Activated CD4-positive, alpha-beta T cell treated with anti-CD3 and anti-CD28 coated beads for 36 hours (primary cell): Measurements from ENCODE around the gene GRHL1. TPM values are rescaled to one million over a fixed set of nuclear protein-coding genes. Genes with fewer than 3 reads are reported as not detected.
A peak's percentile ranks its signal among the peaks of the same experiment; 100 is the strongest.

Experiments used
- ATAC-seq: fragments of 200-7000 bp; cut with Tn5 transposase; one replicate; pipeline ENCODE4 v1.10.0; 2021; ENCODE audit warnings: mild to moderate bottlenecking, moderate library complexity
- CTCF ChIA-PET: fragments of 350-600 bp; sonication (Branson Sonifier 250); formaldehyde crosslinking; loops from one replicate; lab custom pipeline; 2021; ENCODE audit warnings: antibody characterized with exemption; lab: Charles Lee
- POLR2A ChIA-PET: fragments of 350-600 bp; sonication (Branson Sonifier 250); formaldehyde crosslinking; loops from one replicate; lab custom pipeline; 2021; ENCODE audit warnings: antibody characterized with exemption, inconsistent platforms; lab: Charles Lee
- DNase-seq: peaks from one replicate; pipeline ENCODE4 v3.0.0-alpha.2; 2020
- H3K27ac Mint-ChIP-seq: one replicate; pipeline ENCODE4 v1.8.0; 2021; ENCODE audit warnings: mixed read lengths
- H3K27me3 Mint-ChIP-seq: one replicate; pipeline ENCODE4 v1.8.0; 2021; ENCODE audit warnings: mixed read lengths
- H3K36me3 Mint-ChIP-seq: one replicate; pipeline ENCODE4 v1.8.0; 2021; ENCODE audit warnings: low read depth, mixed read lengths
- H3K4me1 Mint-ChIP-seq: one replicate; pipeline ENCODE4 v1.8.0; 2021; ENCODE audit warnings: mixed read lengths
- H3K4me3 Mint-ChIP-seq: one replicate; pipeline ENCODE4 v1.8.0; 2021; ENCODE audit warnings: mild to moderate bottlenecking, moderate library complexity, mixed read lengths
- H3K9me3 Mint-ChIP-seq: one replicate; pipeline ENCODE4 v1.8.0; 2021; ENCODE audit warnings: low read depth, mixed read lengths
- intact Hi-C, 2 experiments: fragments of 100-400 bp; cut with DNase I in 1 of 2; cut with micrococcal nuclease in 1 of 2; formaldehyde crosslinking; loops; one replicate each; pipeline versions ENCODE4 v1.14.2 to v1.15.1; 2022 to 2024; cut with DNase I, micrococcal nuclease
- total RNA-seq, 2 experiments: library from RNA; stranded (reverse); gene quantifications; one replicate each; pipeline ENCODE4 v1.2.3, GENCODE V29; 2021

The GRHL1 gene
- total RNA-seq, 2 experiments from 2014 or later, result 0.27 to 0.53 TPM

DNA sequence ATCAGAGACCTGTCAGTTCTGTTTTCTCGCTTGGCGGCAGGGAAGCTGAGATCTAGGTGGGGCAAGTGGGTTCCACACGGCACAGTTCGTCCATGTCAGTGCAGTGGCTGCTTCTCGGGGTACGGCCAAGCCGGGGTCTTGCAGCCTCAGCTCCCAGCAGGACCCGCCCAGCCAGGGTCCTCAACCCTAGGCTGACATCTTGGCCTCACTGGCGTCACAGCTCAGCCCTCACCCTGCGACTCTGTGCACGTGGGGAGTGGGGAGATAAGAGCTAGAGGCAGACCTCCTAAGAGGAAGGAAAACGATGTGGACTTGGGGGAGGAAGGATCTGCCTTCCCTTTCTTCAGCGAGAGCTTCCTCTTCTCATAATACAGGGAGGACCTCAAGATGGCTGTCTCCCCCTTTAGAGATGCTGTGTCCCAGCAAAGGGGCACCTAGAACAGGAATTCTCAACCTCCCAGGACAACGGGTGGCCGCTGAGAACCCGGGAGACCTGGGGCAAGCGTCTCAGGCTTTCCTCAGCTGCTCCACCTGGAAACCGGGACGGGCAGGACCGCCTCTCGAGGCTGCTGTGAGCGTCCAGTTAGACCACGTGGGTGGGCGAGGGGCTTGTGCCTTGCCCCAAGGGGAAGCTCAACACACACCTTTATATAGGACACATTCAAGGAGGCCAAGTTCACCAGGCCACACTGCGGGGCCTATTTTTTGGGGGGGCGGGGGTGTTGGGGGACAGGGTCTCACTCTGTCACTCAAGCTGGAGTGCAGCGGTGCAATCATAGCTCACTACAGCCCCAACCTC lies 68.3 kb downstream of the GRHL1 start:
- Mint-ChIP-seq H3K27ac (no peak overlapping the region), H3K4me1 (no peaks in the 10 kb centered on the region), H3K36me3 (no peaks in the 10 kb centered on the region), H3K4me3 (no peak overlapping the region), H3K27me3 (no peaks in the 10 kb centered on the region), H3K9me3 (peaks cover 2% of the 10 kb centered on the region)
- ATAC-seq (no peak), DNase-seq (no peak)
- ChIA-PET CTCF (interaction anchor here (0.6 to 0.8 kb wide), 2 partner anchors 30 to 206 kb away, joined by 4 read pairs; no protein-coding TSS in a partner anchor), POLR2A (no interaction called here)
- intact Hi-C loops, result no loop called here

DNA sequence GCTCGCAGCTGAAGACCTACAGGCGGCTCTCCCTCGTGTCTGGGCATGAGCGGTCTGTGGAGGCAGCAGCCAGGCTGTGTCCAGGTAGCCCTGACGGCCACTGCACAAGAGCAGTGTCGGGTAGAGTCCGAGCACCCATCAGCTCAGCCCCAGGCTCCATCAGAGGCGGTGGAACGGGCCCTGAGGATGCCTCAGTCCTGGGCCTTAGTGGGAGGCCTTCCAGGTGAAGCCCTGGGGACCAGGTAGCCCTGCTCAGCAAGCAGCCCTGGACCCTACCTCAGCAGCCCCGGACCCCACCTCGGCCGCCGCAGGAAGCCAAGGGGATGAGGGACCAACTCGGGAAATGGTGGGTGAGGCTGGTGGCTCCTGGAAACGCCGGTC lies 70.5 kb downstream of the GRHL1 start:
- DNase-seq (no peak), ATAC-seq (no peak)
- no peak overlapping the region for H3K4me3 Mint-ChIP-seq
- H3K4me1 Mint-ChIP-seq, result no peaks in the 10 kb centered on the region
- H3K27ac Mint-ChIP-seq, result no peak overlapping the region
- H3K36me3 Mint-ChIP-seq, result no peaks in the 10 kb centered on the region
- H3K9me3 Mint-ChIP-seq, result peaks cover 2% of the 10 kb centered on the region
- POLR2A ChIA-PET, result no interaction called here
- CTCF ChIA-PET, result interaction anchor here (1.3 kb wide), 1 partner anchor 38 kb away, joined by 3 read pairs; no protein-coding TSS in a partner anchor
- intact Hi-C loops, result no loop called here
- no peaks in the 10 kb centered on the region for H3K27me3 Mint-ChIP-seq

DNA sequence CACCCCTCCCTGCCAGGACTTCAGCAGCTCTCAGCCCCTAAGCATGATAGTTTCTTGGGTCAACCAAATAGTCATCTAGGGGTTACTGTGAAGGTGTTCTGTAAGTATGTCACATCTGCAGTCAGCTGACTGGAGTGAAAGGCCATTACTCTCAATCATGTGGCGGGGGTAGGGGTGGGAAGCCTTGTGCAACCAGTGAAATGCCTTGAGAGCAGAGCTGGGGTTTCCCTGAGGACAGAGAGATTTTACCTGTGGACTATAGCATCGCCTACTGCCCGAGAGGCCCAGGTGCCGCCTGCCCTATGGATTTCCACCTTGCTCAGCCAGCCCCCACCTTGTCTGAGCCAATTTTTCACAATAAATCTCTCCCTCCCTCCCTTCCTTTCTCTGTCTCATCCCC lies 71.0 kb downstream of the GRHL1 start:
- DNase-seq (no peak), ATAC-seq (no peak)
- Mint-ChIP-seq H3K27ac (no peak overlapping the region), H3K9me3 (peaks cover under 1% of the 10 kb centered on the region), H3K36me3 (no peaks in the 10 kb centered on the region), H3K4me1 (no peaks in the 10 kb centered on the region), H3K27me3 (no peaks in the 10 kb centered on the region), H3K4me3 (no peak overlapping the region)
- intact Hi-C loops, result no loop called here
- ChIA-PET POLR2A (no interaction called here), CTCF (interaction anchor here (1.3 kb wide), 1 partner anchor 38 kb away, joined by 3 read pairs; no protein-coding TSS in a partner anchor)

DNA sequence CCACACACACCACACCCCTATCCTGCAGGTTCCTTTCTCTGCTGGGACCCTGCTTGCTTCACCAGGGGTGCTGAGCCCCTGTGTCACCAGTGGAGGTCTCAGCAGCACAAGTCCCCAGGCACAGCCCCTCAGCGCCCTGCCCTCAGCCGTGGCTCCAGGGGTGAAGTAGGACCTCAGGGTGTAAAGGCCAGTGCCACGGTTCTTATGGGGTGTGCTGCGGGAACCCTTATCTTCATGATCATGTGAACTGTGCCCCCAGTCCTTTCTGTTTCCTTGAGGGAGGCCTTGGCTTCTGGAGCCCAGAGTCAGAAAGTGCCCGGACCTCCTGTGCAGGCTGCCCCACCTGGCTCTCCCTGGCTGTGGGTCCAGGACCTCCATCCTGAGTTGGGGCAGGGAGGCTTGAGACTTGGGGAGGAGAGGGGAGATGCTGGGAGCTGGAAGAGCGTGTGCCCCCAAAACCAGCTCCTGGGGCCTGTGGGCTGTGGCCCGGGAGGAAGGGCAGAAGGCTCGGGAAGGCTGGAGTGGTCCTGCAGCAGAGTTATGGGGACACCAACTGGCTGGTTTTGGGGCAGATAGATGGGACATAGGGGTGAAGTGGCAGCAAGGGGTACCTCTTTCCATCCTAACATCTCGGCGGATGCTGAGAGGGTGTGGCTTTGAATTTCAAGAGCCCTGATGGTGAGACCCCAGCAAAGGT lies 71.6 kb downstream of the GRHL1 start:
- POLR2A ChIA-PET, result no interaction called here
- Mint-ChIP-seq H3K27me3 (no peaks in the 10 kb centered on the region), H3K4me3 (no peak overlapping the region), H3K27ac (no peak overlapping the region), H3K9me3 (no peaks in the 10 kb centered on the region), H3K36me3 (no peaks in the 10 kb centered on the region), H3K4me1 (no peaks in the 10 kb centered on the region)
- ATAC-seq, result no peak
- CTCF ChIA-PET, result no interaction called here
- DNase-seq, result no peak
- intact Hi-C loops, result no loop called here

DNA sequence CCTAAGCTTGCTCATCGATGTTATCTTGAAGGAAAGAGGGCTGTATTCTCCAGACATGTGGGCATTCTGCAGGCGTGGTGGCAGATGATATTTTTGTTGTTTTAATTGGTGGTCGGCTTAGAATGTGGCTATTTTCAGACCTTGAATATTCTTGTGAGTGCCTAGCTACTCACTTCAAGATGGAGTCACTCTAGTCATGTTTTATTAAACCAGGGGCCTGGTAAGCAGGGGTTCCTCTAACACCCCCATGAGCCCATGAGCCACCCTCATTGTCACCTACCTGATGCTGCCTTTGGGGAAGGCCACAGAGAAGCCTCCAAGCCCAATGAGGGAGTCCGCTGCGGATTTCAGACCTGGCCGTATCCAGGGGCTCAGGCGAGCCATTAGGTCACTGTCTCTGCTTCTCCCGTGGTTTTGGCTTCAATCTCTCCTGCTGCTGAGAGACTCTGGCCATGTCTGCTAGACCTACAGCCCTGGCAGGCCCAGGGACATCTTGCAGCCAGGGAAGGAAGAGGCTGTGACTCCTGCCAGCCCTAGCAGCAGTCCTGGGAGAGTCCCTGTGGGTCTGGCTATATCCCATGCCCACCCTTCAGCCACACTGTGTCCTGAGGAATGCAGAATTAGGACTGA lies 75.6 kb downstream of the GRHL1 start:
- Mint-ChIP-seq H3K4me3 (no peak overlapping the region), H3K27me3 (no peaks in the 10 kb centered on the region), H3K27ac (no peak overlapping the region), H3K4me1 (peaks cover 14% of the 10 kb centered on the region), H3K9me3 (no peaks in the 10 kb centered on the region), H3K36me3 (no peaks in the 10 kb centered on the region)
- ChIA-PET POLR2A (no interaction called here), CTCF (interaction anchor here (0.6 to 2.2 kb wide), 3 partner anchors 43 to 225 kb away, joined by 3 to 12 read pairs (median 4); no protein-coding TSS in a partner anchor)
- ATAC-seq, result no peak
- intact Hi-C loops, result no loop called here
- no peak for DNase-seq

DNA sequence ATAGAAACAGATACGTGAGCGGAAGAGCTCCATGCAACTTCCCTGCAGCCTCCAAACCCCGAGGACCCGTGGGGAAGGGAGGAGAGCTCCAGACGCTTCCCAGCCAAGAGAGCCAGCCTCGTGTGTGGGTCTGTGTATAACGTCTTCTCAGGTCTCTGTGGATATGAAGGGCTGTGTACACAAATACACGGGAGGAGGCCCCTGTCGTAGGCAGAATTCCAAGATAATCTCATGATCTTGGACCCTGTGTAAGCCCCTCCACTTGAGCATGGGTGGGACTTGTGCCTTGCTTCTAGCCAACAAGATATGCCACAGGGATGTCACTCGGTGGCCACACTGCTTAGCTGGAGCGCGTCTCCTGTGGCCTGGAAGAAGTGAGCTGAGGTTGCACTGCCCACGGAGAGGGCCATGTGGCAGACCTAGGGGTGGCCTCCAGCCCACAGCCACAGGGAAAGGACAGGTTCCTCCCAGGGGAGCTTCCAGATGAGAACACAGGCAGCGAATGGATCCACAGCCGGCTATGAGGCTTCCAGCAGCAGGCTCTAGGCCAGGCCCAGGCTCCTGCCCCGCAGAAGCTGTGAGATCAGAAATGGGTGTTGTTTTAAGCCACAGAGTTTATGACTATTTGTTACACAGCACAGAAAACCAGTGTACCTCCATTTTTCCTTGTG lies 76.3 kb downstream of the GRHL1 start:
- DNase-seq (no peak), ATAC-seq (no peak)
- no peaks in the 10 kb centered on the region for H3K27me3 Mint-ChIP-seq
- no peak overlapping the region for H3K4me3 Mint-ChIP-seq
- intact Hi-C loops, result no loop called here
- no peaks in the 10 kb centered on the region for H3K36me3 Mint-ChIP-seq
- ChIA-PET CTCF (interaction anchor here (0.5 to 2.2 kb wide), 2 partner anchors 44 to 449 kb away, joined by 3 to 12 read pairs; no protein-coding TSS in a partner anchor), POLR2A (no interaction called here)
- no peak overlapping the region for H3K27ac Mint-ChIP-seq
- no peaks in the 10 kb centered on the region for H3K9me3 Mint-ChIP-seq
- H3K4me1 Mint-ChIP-seq, result peaks cover 14% of the 10 kb centered on the region

DNA sequence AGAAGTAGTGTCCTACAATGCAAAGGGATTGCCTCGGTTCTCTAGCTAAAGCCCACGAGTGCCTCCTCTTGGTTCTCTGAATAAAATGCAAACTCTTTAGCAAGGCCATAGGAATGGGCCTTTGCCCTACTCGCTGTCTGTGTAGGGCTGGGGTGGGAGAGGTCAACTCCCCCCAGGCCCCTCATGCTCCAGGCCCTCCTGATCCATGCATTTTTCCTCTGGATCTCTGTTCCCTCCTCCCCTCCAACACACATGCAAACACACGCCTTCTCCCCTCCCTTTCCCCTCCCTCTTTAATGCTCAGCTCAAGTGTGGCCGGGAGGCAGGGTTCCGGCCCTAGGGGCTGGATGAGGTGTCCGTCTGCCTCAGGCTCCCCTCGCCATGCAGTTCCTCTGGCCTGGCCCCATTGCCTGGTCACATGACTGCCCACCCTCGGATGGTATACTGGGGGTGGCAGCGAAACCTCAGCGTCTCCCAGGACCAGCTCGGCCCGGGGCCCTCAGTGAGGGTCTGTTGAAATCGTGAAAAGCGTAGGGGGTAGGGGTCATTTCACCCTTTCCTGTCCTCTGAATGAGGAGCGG lies 77.0 kb downstream of the GRHL1 start:
- Mint-ChIP-seq H3K36me3 (no peaks in the 10 kb centered on the region), H3K4me3 (no peak overlapping the region), H3K27ac (no peak overlapping the region), H3K4me1 (peaks cover 14% of the 10 kb centered on the region), H3K9me3 (no peaks in the 10 kb centered on the region), H3K27me3 (no peaks in the 10 kb centered on the region)
- CTCF ChIA-PET, result interaction anchor here (0.5 to 2.2 kb wide), 3 partner anchors 18 to 450 kb away, joined by 3 to 12 read pairs (median 3); no protein-coding TSS in a partner anchor
- ATAC-seq (no peak), DNase-seq (no peak)
- intact Hi-C loops, result no loop called here
- POLR2A ChIA-PET, result interaction anchor here (1.1 kb wide), 1 partner anchor 11 kb away, joined by 3 read pairs; no protein-coding TSS in a partner anchor

DNA sequence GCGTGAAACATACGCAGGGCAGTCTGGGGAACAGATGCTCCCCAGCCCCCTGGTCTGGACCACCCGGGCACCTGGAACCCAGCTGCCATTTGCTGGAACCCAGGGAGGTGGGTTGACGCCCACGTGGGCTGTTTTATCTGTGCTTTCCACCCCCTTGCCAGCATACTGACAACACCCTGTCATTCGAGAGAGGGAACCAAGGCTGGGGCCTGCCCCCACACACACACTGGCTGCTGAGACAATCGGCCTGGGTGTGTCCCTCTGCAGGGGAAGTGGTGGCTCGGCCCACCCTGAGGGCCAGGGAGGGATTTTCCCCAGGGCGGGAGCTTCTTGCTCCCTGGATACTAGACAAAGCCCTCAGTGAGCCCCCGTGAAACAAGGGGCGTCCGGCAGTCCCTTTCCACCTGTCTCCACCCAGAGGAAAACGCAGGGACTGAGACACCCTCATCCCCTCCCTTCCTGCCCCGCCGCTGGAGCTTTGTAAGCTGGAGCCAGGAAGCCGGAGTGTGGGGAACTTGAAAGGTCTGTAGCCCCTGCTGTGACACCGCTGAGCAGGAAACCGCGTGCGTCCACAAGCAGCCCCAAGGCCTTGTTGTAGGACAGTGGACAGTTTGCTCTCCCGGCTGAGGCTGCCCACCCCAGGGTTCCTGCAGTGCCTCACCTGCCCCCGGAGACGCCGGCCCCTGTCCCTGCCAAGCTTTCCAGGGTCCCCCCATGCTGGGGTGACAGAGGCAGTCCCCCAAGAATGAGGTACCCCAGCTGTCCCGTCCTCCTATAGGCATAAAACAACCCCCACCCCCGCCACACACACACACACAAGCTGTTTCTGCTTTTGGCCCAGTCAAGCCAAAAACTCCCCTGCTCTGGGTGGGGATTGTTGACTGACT lies 77.7 kb downstream of the GRHL1 start:
- H3K4me1 Mint-ChIP-seq, result peaks cover 14% of the 10 kb centered on the region
- no peak overlapping the region for H3K4me3 Mint-ChIP-seq
- intact Hi-C loops, result no loop called here
- ChIA-PET POLR2A (interaction anchor here (1.1 kb wide), 1 partner anchor 12 kb away, joined by 3 read pairs; no protein-coding TSS in a partner anchor), CTCF (interaction anchor here (0.8 to 2.2 kb wide), 4 partner anchors 17 to 45 kb away, joined by 3 to 12 read pairs (median 4); no protein-coding TSS in a partner anchor)
- H3K27me3 Mint-ChIP-seq, result no peaks in the 10 kb centered on the region
- no peaks in the 10 kb centered on the region for H3K36me3 Mint-ChIP-seq
- no peaks in the 10 kb centered on the region for H3K9me3 Mint-ChIP-seq
- ATAC-seq (peak; percentile 78), DNase-seq (peak; percentile 41)
- no peak overlapping the region for H3K27ac Mint-ChIP-seq

DNA sequence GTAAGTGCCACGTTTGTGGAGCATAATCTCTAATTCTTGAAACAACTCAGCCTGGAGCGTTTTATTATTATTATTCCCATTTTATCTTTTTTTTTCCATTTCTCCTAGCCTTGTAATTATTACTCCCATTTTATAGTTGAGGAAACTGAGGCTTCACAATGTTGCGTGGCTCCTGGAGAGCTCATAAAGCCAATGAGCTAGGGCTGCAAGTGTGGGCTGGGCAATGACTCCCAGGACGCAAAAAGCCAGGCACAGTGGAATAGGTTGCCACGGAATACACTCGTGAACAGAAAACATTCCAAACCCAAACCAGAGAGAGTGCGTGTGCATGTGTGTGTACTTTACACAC lies 78.4 kb downstream of the GRHL1 start:
- H3K27ac Mint-ChIP-seq, result no peak overlapping the region
- H3K9me3 Mint-ChIP-seq, result no peaks in the 10 kb centered on the region
- no peaks in the 10 kb centered on the region for H3K36me3 Mint-ChIP-seq
- intact Hi-C loops, result no loop called here
- ChIA-PET CTCF (interaction anchor here (0.7 to 1.4 kb wide), 3 partner anchors 19 to 218 kb away, joined by 3 to 4 read pairs (median 3); no protein-coding TSS in a partner anchor), POLR2A (no interaction called here)
- DNase-seq (no peak), ATAC-seq (no peak)
- peaks cover 16% of the 10 kb centered on the region for H3K4me1 Mint-ChIP-seq
- no peaks in the 10 kb centered on the region for H3K27me3 Mint-ChIP-seq
- H3K4me3 Mint-ChIP-seq, result no peak overlapping the region

DNA sequence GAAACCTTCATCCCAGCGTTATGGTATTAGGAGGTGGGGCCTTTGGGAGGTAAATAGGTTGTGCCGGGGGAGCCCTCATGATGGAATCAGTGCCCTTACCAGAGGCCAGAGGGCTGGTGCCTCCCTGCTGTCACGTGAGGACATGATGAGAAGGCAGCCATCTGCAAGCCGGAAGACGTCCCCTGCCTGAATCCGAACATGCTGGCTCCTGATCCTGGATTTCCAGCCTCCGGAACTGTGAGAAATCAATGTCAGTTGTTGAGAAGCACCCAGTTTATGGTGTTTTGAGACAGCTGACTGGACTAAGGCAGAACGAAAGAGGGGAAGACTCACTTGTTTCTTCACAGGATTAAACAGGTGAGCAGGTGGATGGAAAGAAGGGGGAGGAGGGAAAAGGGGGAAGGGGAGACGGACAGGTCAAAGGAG lies 78.8 kb downstream of the GRHL1 start:
- ChIA-PET POLR2A (no interaction called here), CTCF (interaction anchor here (0.7 to 2.3 kb wide), 4 partner anchors 17 to 218 kb away, joined by 3 to 5 read pairs (median 4); no protein-coding TSS in a partner anchor)
- Mint-ChIP-seq H3K4me3 (no peak overlapping the region), H3K27me3 (no peaks in the 10 kb centered on the region), H3K4me1 (peaks cover 18% of the 10 kb centered on the region), H3K36me3 (no peaks in the 10 kb centered on the region), H3K27ac (no peak overlapping the region), H3K9me3 (no peaks in the 10 kb centered on the region)
- ATAC-seq (no peak), DNase-seq (no peak)
- intact Hi-C loops, result no loop called here
